ENCODE data around the gene ITGAV.

DNA sequence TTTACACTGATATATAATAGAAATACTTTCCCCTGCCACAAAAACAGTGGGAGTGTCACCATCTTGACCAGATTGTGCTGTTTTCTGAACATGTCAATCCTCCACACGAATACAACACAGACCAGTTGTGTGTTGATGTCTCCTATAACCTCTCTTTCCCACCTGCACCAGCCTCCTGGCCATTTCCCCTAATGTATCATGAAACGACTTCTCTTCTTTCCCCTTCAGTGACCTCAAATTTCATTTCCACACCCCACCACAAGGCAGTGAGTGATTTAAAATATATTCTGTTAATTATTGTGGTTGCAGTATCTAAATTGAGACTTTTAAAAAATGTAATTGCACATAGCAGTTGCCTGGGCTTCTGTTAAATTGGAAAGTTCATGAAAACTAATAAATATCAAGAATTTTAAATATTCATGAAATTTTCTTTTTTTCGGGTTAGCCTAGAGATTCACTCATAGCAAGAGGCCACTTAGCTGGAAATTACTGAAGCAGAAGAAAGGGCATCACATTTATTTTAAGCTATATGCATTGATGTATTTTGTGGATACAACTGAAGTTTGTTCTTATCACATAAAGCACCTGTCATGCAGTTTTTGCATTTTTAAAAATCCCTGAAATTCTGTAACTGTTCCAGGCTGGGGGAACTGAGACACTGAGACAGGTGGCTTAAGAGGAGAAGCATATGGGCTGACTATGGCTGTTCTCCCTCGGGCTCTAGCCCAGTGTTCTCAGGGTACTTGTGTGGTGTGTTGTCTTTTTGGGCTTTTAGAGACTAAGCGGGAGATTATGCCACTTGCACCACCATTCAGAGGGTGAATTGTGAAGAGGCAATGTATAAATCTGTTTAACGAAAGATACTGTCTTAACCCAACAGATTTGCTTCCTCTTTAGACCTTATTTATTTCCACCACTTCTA is 119.9 kb downstream of the ITGAV start:
- no peak for TF ChIP-seq ZNF514 (tag by site-specific recombination; IDR thresholded peaks at IDR 0.05)
- TF ChIP-seq, protein P1, sequence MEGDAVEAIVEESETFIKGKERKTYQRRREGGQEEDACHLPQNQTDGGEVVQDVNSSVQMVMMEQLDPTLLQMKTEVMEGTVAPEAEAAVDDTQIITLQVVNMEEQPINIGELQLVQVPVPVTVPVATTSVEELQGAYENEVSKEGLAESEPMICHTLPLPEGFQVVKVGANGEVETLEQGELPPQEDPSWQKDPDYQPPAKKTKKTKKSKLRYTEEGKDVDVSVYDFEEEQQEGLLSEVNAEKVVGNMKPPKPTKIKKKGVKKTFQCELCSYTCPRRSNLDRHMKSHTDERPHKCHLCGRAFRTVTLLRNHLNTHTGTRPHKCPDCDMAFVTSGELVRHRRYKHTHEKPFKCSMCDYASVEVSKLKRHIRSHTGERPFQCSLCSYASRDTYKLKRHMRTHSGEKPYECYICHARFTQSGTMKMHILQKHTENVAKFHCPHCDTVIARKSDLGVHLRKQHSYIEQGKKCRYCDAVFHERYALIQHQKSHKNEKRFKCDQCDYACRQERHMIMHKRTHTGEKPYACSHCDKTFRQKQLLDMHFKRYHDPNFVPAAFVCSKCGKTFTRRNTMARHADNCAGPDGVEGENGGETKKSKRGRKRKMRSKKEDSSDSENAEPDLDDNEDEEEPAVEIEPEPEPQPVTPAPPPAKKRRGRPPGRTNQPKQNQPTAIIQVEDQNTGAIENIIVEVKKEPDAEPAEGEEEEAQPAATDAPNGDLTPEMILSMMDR (tag by site-specific recombination; IDR thresholded peaks at IDR 0.05): no peak
- TF ChIP-seq, protein P2, sequence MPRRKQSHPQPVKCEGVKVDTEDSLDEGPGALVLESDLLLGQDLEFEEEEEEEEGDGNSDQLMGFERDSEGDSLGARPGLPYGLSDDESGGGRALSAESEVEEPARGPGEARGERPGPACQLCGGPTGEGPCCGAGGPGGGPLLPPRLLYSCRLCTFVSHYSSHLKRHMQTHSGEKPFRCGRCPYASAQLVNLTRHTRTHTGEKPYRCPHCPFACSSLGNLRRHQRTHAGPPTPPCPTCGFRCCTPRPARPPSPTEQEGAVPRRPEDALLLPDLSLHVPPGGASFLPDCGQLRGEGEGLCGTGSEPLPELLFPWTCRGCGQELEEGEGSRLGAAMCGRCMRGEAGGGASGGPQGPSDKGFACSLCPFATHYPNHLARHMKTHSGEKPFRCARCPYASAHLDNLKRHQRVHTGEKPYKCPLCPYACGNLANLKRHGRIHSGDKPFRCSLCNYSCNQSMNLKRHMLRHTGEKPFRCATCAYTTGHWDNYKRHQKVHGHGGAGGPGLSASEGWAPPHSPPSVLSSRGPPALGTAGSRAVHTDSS (tag by site-specific recombination; IDR thresholded peaks at IDR 0.05): no peak
- no peak for TF ChIP-seq ZNF521 (tag by site-specific recombination; IDR thresholded peaks at IDR 0.05)
- no peak for TF ChIP-seq ZNF747 (tag by site-specific recombination; IDR thresholded peaks at IDR 0.05)
- no peak for TF ChIP-seq ZBTB8A (tag by site-specific recombination; IDR thresholded peaks at IDR 0.05)
- TF ChIP-seq SP2 (tag by site-specific recombination; IDR thresholded peaks at IDR 0.05): no peak
- TF ChIP-seq GLIS1 (tag by site-specific recombination; IDR thresholded peaks at IDR 0.05): no peak
- TF ChIP-seq ZNF239 (tag by site-specific recombination; IDR thresholded peaks at IDR 0.05): no peak
- TF ChIP-seq, protein P3, sequence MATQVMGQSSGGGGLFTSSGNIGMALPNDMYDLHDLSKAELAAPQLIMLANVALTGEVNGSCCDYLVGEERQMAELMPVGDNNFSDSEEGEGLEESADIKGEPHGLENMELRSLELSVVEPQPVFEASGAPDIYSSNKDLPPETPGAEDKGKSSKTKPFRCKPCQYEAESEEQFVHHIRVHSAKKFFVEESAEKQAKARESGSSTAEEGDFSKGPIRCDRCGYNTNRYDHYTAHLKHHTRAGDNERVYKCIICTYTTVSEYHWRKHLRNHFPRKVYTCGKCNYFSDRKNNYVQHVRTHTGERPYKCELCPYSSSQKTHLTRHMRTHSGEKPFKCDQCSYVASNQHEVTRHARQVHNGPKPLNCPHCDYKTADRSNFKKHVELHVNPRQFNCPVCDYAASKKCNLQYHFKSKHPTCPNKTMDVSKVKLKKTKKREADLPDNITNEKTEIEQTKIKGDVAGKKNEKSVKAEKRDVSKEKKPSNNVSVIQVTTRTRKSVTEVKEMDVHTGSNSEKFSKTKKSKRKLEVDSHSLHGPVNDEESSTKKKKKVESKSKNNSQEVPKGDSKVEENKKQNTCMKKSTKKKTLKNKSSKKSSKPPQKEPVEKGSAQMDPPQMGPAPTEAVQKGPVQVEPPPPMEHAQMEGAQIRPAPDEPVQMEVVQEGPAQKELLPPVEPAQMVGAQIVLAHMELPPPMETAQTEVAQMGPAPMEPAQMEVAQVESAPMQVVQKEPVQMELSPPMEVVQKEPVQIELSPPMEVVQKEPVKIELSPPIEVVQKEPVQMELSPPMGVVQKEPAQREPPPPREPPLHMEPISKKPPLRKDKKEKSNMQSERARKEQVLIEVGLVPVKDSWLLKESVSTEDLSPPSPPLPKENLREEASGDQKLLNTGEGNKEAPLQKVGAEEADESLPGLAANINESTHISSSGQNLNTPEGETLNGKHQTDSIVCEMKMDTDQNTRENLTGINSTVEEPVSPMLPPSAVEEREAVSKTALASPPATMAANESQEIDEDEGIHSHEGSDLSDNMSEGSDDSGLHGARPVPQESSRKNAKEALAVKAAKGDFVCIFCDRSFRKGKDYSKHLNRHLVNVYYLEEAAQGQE (tag by site-specific recombination; IDR thresholded peaks at IDR 0.05): no peak
- no peak for TF ChIP-seq ZNF701 (tag by site-specific recombination; IDR thresholded peaks at IDR 0.05)
- no peak for TF ChIP-seq YY1 (tag by site-specific recombination; IDR thresholded peaks at IDR 0.05)
- TF ChIP-seq, protein P4, sequence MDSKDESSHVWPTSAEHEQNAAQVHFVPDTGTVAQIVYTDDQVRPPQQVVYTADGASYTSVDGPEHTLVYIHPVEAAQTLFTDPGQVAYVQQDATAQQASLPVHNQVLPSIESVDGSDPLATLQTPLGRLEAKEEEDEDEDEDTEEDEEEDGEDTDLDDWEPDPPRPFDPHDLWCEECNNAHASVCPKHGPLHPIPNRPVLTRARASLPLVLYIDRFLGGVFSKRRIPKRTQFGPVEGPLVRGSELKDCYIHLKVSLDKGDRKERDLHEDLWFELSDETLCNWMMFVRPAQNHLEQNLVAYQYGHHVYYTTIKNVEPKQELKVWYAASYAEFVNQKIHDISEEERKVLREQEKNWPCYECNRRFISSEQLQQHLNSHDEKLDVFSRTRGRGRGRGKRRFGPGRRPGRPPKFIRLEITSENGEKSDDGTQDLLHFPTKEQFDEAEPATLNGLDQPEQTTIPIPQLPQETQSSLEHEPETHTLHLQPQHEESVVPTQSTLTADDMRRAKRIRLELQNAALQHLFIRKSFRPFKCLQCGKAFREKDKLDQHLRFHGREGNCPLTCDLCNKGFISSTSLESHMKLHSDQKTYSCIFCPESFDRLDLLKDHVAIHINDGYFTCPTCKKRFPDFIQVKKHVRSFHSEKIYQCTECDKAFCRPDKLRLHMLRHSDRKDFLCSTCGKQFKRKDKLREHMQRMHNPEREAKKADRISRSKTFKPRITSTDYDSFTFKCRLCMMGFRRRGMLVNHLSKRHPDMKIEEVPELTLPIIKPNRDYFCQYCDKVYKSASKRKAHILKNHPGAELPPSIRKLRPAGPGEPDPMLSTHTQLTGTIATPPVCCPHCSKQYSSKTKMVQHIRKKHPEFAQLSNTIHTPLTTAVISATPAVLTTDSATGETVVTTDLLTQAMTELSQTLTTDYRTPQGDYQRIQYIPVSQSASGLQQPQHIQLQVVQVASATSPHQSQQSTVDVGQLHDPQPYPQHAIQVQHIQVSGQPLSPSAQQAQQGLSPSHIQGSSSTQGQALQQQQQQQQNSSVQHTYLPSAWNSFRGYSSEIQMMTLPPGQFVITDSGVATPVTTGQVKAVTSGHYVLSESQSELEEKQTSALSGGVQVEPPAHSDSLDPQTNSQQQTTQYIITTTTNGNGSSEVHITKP (tag by site-specific recombination; IDR thresholded peaks at IDR 0.05): no peak
- no peak for TF ChIP-seq ZNF23 (tag by site-specific recombination; IDR thresholded peaks at IDR 0.05; ENCODE audit: borderline replicate concordance)

Data from HEK293 (cell line).